ENCODE measurements around the gene TCTN1. TPM values are rescaled to one million over a fixed set of nuclear protein-coding genes. Genes with fewer than 3 reads are reported as not detected.

The TCTN1 gene
- total RNA-seq: 10 to 100 TPM; 45.0 to 71.2 (median 64.5) TPM

DNA sequence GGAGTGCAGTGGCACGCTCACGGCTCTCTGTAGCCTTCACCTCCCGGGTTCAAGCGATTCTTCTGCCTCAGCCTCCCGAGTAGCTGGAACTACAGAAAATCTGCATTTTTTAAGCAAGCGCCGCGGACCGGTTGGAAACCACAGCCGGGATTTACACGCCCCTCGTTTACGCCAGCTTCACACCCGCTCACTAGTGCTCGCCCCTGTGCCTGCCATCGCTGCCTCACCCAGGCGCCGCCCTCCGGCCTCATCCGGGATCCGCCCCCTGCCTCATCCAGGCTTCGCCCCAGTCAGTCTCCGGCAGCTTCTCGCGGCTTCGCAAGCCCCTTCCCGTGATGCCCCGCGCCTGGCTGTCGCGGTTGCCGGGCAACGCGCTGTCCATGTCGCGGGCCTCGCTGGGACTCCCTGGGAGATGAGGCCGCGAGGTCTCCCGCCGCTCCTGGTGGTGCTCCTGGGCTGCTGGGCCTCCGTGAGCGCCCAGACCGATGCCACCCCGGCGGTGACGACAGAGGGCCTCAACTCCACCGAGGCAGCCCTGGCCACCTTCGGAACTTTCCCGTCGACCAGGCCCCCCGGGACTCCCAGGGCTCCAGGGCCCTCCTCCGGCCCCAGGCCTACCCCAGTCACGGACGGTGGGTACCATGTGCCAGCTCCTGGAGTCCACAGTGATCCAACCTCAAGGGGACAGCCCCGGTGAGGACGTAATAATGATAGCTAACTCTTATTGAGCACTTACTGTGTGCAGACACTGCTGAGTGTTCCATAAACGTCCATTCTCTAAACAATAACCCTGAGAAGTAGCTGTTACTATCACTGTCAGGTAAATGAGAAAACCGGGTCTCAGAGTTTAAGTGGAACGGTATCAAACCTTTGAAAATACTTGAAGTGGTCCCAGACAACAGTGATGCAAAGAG is at the start of gene TCTN1:
Gene TCTN1 (plus strand): TSS at position 359 of the 914 bp plus-strand sequence. CDS start 54 bp downstream, at position 413.
- H3K9me3 ChIP-seq: no peaks in the 10 kb centered on the region
- peak; percentile 91 to 93 for DNase-seq (ENCODE audit: low spot score in 2 of 2)
- WGBS, 2 donors: 2 to 3% methylated on average over 49 to 53 of the region's 60 CpGs
- H3K27me3 ChIP-seq: no peaks in the 10 kb centered on the region
- TF ChIP-seq POLR2A (IDR thresholded peaks at IDR 0.05) (peak; percentile 35 to 87), EP300 (IDR thresholded peaks at IDR 0.05) (peak; percentile 94 to 99)
- TF ChIP-seq, protein P1, sequence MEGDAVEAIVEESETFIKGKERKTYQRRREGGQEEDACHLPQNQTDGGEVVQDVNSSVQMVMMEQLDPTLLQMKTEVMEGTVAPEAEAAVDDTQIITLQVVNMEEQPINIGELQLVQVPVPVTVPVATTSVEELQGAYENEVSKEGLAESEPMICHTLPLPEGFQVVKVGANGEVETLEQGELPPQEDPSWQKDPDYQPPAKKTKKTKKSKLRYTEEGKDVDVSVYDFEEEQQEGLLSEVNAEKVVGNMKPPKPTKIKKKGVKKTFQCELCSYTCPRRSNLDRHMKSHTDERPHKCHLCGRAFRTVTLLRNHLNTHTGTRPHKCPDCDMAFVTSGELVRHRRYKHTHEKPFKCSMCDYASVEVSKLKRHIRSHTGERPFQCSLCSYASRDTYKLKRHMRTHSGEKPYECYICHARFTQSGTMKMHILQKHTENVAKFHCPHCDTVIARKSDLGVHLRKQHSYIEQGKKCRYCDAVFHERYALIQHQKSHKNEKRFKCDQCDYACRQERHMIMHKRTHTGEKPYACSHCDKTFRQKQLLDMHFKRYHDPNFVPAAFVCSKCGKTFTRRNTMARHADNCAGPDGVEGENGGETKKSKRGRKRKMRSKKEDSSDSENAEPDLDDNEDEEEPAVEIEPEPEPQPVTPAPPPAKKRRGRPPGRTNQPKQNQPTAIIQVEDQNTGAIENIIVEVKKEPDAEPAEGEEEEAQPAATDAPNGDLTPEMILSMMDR (IDR thresholded peaks at IDR 0.05): peak in 2 of 5 experiments; percentile 43 to 60
- H3K4me3 ChIP-seq: peak within 1 kb of the TSS; percentile 61 to 87 (median 71)
- H3K4me1 ChIP-seq: peaks cover 0 to 13% (median 1%) of the 10 kb centered on the region in 4 donors
- H3K27ac ChIP-seq: peak within 1 kb of the TSS; percentile 63 to 88 (median 76)
- peaks cover 0 to 8% (median 0%) of the 10 kb centered on the region in 3 donors for H3K36me3 ChIP-seq

DNA sequence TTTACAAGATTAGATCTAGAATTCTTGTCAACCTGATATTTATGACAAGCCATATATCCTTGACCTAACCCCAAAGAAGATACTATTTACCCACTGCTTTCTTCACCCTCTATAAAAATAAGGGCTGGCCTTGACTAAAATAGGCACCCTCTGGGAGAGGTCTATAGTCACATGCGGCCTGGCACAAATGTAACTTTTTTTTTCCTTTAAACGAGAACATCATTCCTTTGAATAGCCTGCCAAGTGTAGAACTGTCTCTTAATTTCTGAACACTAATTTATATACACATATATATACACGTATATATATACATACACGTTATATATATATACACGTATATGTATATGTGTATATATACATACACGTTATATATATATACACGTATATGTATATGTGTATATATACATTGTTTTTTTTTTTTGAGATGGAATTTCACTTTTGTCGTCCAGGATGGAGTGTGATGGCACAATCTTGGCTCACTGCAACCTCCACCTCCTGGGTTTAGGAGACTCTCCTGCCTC is 49.4 kb upstream of the TCTN1 start:
- DNase-seq (ENCODE audit: low spot score in 2 of 2): no peak
- no peaks in the 10 kb centered on the region for H3K9me3 ChIP-seq
- no peaks in the 10 kb centered on the region for H3K36me3 ChIP-seq
- H3K27me3 ChIP-seq: no peaks in the 10 kb centered on the region
- H3K4me1 ChIP-seq: peaks cover 0 to 67% (median 42%) of the 10 kb centered on the region in 4 donors
- no peak overlapping the region for H3K4me3 ChIP-seq
- H3K27ac ChIP-seq: peak overlapping the region in 2 of 4 donors; percentile 55 to 71
- TF ChIP-seq, protein P1 (IDR thresholded peaks at IDR 0.05): no peak
- TF ChIP-seq POLR2A (IDR thresholded peaks at IDR 0.05) (no peak), EP300 (IDR thresholded peaks at IDR 0.05) (no peak)
- 77 to 80% methylated on average over 8 of the region's 8 CpGs for WGBS, 2 donors

DNA sequence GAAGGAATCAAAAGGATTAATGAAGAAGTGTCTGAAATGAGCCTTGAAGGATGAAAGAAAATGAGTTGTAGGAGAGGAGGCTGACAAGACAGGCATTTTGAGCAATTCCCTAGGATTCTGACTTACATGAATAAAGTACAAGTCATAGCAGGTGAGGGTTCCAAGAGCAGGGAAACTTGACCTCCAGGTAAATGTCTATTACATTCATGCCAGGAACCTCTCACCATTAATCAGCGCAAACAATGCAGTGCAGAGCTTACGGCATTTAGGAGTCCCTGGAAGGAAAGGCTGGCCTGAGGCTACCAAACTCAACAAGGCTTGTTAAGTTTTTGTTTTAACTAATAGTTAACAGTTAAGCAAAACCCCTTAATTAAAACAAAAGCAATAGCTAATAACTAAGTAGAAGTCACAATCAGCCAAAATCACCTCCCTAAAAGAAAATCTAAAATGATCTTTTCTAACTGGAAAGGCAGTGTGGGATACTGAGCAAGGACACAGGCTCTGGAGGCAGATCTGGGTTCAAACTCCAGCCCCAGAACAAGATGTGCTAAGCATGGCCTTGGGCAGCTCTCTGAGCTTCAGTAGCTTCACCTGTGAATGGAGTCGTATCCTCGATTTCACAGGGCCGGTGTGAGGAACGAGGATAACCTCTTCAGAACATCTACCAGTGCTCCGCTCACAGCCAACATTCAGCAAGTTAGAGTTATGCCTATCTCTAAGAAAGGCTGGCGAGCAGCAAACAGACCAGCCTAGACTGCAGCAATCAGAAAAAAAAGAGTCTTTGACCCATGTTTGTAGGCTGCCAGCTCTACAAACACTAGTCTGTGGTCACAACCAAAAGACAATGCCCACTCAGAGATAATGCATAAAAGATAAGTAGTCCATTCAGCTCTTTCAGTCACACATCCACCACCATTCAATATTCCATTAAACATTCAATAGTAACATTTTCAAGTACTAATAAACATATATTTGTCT is 47.7 kb upstream of the TCTN1 start:
- H3K27me3 ChIP-seq: no peaks in the 10 kb centered on the region
- peaks cover 0 to 4% (median 0%) of the 10 kb centered on the region in 4 donors for H3K9me3 ChIP-seq
- H3K27ac ChIP-seq: peak overlapping the region in 2 of 4 donors; percentile 37 to 38
- no peaks in the 10 kb centered on the region for H3K36me3 ChIP-seq
- WGBS, 2 donors: 59 to 65% methylated on average over 7 to 8 of the region's 8 CpGs
- peaks cover 0 to 56% (median 42%) of the 10 kb centered on the region in 4 donors for H3K4me1 ChIP-seq
- DNase-seq (ENCODE audit: low spot score in 2 of 2): no peak
- H3K4me3 ChIP-seq: no peak overlapping the region
- TF ChIP-seq, protein P1 (IDR thresholded peaks at IDR 0.05): no peak
- no peak for TF ChIP-seq EP300 (IDR thresholded peaks at IDR 0.05)
- no peak for TF ChIP-seq POLR2A (IDR thresholded peaks at IDR 0.05)

DNA sequence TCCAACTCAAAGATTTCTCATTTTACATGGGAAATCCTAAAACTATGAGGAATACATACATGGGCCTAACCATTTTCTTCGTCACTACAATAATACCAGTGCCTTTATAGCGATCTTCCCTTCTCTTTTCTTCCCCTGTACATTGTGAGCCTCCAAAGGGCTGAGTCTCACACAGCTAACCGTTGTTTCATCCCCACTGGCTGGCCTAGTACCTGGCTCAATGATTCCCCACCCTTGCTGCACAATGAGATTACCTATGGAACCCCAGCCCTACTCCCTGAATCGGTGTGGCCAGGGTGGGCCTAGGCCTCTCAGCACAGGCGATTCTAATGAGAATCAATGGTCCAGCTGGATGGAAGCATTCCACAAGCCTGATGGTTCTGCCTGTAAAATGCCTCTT is 46.9 kb upstream of the TCTN1 start:
- H3K9me3 ChIP-seq: peaks cover 0 to 8% (median 0%) of the 10 kb centered on the region in 4 donors
- no peak overlapping the region for H3K27ac ChIP-seq
- DNase-seq (ENCODE audit: low spot score in 2 of 2): no peak
- no peaks in the 10 kb centered on the region for H3K27me3 ChIP-seq
- WGBS, 2 donors: 92 to 96% methylated on average over 5 of the region's 5 CpGs
- no peak overlapping the region for H3K4me3 ChIP-seq
- H3K4me1 ChIP-seq: peaks cover 0 to 48% (median 38%) of the 10 kb centered on the region in 4 donors
- no peaks in the 10 kb centered on the region for H3K36me3 ChIP-seq
- TF ChIP-seq, protein P1 (IDR thresholded peaks at IDR 0.05): no peak
- TF ChIP-seq POLR2A (IDR thresholded peaks at IDR 0.05) (no peak), EP300 (IDR thresholded peaks at IDR 0.05) (no peak)

Measured in tibial nerve (tissue), 4 donors.